Stimulated activated CD4-positive, alpha-beta T cell treated with anti-CD3 and anti-CD28 coated beads, Interleukin-2, amount 100 ng/mL, for 24 hours (primary cell): Measurements from ENCODE around the gene PIGO.

ENCODE experiments used
- DNase-seq, 2 donors: peaks; one replicate each; pipeline ENCODE4 v3.0.0-alpha.2; 2020

The PIGO gene

GRCh38 chr9:35096035-35096849, at the start of gene PIGO:
TSS of gene PIGO (minus strand) at chr9:35096591. CDS start at chr9:35095565, 1,026 bp downstream.
- peak; percentile 91 for DNase-seq

DNA sequence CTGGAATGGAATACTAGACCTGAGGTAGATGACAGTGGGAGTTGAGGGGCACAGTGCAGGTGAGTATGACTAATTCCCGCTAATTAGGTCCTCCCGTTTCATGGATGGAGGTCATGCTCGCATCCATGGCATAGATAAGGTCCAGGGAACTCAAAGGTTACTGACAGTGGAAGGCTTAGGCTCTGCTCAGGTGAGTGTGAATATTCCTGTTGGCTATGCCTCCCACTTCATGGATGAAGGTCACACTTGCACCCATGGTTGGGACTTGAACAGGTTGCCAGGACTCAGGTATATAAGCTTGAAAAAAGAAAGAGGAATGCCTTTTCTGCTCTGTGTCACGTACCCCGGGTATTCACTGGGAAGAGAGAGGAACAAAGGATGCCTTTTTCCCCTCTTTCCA, 45.6 kb upstream of the PIGO start:
- DNase-seq: no peak

DNA sequence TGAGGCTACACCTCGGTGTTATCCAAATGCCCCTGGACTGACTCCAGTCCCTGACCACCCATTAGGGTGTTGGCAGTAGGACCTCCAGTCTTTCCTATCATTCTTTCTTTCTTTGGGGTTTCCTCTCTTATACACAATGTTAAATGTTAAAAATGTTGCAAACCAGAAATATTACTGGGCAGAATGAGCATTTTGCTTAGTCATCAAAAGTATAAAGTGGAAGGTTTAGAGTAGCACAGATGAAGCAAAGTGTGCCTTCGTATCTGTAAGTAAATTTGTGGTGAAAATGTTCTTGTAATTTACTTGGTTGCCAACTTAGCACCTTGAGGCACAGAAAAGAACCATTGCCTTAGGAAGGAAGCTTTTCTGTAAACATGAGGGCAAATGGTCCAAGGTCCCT, 43.7 kb upstream of the PIGO start:
- DNase-seq: no peak

DNA sequence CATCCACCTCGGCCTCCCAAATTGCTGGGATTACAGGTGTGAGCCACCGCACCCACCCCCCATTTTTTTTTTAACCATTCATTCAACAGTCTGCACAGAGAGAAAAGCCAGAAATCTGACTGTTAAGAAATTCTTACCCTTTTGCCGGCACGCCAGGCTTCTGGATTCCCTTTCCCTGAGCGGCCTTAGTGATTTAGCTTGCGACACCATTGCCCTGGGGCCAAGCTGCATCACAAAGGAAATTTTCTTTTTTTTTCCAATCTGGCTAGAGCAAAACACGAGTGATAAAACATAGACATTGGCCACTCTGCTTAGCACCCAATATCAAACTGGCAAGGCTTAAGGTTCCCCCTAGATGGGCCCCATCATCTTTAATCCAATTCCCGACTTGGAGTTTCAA, 40.5 kb upstream of the PIGO start:
- DNase-seq: no peak

DNA sequence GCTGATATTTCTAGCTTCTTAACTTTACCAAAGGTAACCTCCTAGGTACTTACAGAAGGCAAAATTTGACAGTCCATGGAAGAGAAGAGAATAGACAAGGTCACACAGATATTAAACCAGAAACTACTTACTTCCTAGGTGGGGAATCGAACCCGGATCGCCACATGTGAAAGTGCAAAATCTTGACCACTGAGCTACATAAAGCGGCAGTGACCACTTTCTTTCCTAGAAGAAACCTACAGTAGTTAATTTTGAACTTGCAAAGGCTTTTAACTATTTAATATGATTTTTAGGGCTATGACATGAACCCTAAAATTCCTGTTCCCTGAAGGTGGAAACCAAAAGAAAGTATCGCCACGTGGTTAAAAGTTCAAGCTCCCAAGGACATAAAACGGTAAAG, 39.6 kb upstream of the PIGO start:
- DNase-seq: no peak

- no peak for DNase-seq
Measured at GRCh38 chr9:35134920-35135319, 38.5 kb upstream of the PIGO start.

DNA sequence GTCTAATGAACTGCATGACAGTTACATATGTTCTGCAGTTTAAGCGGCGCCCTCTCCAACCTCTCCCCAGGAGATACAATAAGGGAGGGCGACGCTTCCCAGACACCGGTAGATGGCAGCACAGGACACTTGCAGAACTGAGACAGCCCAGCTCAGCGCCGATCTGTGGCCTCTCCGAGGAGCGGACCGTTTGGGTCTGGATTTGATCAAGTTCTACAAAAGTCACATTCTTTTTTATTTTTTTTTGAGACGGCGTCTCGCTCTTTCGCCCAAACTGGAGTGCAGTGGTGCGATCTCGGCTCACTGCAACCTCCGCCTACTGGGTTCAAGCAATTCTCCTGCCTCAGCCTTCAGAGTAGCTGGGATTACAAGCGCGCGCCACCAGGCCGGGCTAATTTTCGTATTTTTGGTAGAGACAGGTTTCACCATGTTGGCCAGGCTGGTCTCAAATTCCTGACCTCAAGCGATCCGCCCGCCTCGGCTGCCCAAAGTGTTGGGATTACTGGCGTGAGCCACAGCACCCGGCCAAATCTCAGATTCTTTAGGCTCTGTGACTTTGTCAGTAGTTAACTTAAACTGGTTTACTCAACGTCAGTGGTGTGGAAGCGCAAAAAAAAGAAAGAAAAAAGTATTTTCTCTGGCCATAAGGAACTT, 20.6 kb upstream of the PIGO start:
- DNase-seq: peak; percentile 82 to 90

DNA sequence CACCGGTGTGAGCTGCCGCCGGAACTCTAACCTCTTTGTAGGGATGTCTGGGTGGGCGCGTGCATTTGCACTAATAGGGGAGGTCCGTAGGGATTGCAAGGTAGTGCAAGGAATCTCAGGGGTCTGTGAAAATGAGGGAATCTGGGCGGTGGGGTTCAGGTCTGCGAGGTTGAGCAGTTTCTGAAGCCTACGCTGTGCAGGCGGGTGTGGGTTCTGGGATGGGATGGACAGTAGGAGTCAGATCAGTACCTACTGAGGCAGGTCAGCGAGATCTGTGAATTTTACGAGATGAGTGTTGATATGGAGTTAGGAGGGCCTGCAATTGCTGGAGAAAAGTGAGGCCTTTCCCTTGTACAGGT, 20.1 kb upstream of the PIGO start:
- no peak for DNase-seq

DNA sequence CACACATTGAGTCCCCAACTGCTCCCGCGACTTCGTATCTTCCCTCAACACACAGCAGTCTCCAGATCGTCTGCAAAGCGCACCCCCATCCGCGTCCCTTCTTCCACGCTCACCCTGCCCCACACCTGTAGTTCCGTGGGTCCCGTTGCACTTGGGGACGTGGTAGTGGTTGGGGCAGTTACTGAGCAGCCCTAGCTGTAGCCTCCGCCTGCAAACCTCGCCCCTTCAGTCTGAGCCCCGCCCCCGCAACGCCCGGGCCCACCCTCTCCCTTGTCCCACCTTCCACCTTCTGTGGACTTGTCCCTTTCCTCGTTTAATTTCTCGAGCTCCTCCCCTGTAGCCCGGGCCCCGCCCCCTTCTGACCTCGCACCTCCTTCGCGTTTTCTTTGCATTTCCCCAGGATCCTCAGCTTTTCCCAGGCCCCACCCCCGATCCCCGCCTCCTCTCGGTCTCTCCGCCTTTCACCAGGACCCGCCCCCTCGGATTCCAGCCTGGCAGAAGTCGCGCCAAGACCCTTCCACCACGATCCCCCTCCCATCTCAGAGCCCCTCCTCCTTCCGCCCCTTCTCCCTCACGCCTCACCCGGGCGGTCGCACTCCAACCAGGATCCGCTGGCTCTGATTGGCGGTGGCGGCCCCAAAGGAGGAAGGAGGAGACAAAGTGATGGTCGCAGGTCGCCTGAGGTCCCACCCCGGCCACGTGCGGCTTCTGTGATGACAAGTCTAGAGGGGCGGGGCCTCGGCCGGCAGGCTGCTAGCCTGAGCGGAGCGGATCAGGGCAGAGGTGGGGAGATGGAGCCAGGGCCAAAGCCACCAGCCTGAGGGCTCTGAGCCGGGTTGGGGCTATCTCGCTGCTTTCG, 19.5 kb upstream of the PIGO start, which contains the start of gene ATOSB:
ATOSB (minus strand) TSS at position 183 of the 859 bp plus-strand sequence. CDS start 7,588 bp downstream, outside the sequence.
- DNase-seq: peak; percentile 93

DNA sequence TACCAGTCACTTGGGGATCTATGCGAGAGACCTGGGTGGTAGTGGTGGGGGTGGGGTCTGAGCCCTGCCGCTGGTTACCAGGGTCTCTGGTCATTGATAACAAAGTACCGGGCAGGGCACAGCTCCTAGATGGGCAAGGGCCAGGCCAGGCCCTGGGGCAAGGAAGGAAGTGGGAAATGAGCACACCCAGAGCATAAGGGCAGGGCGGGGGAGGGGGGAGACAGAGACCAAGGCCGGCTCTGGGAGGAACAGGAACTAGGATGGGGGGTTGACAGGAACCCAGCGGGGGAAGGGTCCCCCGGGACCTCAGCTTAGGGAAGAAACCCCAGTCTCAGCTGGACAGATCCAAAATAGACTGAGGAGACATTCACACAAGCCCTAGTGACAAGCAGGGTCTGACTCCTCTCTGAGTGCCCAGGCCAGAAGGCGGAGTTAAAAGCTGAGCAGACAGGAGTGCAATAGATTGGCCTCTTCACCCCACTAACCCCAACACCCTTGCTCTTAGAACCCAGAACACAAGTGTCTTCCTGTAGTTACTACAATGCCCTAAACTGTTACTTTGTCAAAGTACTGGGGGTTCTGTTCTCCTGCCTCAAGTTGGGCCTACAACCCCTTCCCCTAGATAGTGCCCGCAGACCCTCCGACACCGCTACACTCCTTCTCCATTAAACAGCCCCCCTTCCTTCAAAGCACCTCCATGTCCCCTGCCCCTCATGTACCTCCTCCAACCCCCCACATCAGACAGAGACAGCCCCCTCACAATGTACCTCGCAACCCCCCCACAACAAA, 18.6 kb upstream of the PIGO start:
- DNase-seq: peak in 1 of 2 donors; percentile 25

DNA sequence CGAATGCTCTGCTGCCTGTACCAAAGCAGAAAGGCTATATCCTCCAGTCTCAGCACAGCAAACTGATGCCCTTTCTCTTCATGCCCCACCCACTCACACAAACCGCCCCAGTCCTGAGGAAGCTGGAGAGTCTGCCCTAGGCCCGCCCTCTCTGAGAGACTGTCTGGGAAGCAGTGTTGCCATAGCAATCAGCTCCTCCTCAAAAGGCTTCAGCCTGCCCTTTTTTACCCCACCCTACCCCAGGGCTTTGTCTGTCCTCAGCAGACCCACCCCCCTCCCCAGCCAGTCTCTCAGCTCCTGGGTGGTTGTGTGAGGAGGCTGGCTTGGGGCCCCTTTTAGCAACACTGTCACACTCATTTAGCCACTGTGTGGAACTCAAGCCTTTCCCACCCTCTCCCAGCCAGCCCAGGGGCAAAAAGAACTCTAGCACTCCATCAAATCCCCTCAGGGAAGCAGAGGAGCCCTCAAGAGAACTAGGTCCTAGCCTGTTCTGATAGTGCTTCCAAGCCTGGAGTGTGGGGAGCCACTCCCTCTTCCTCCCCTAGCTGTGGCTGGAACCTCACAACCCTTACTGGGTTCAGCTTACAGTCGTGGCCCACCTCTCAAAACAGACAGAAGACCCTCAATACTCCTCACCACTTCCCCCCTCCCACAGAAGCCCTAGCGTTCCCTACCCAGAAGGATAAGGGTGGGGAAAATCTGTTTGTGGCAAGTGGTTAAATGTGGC, 17.9 kb upstream of the PIGO start:
- peak; percentile 71 to 73 for DNase-seq

GRCh38 chr9:35112257-35113020, 16.0 kb upstream of the PIGO start:
- DNase-seq: no peak

DNA sequence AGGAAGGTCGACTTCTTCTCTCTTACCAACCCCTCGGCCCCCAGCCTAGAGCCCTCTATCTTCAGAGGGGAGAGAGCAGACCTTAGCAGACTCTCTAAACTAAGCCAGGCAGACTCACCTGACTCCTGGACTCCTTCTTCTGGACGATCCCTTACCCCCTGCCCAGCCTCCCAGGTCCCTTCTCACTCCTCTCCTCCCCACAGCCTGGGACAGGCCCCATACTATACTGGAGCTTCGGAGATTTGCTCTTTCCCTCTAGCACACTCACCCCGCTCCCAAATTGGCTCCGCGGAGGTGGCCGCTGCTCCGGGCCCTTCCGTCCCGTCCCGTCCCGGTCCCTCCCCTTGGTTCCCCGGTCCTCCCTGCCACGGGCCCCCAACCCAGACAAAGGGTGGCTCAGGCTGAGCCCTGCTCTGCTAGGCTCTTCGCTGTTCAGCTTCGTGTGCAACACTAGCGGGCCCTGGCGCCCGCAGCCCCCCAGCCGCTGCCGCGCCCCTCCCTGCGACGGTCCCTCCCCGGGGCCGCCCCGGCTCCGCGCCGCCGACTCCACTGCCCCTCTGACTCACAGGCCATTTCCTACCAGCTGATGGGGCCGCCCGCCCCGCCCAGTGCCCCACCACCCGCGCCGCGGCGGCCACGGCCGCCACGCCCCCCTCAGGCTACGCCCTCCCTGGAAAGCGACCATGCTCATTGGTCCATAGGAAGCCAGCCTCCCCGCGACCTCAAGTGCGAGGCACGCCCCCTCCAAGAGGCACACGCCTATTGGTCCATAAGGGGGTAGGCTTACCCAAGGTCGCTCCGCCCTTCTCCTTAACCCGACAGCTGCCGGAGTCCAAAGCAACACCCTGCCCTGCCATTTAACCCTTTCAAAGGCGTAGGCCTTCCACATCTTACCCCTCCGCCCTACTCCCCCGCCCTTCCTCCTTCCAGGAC, 14.9 kb upstream of the PIGO start:
- peak; percentile 96 to 97 for DNase-seq

DNA sequence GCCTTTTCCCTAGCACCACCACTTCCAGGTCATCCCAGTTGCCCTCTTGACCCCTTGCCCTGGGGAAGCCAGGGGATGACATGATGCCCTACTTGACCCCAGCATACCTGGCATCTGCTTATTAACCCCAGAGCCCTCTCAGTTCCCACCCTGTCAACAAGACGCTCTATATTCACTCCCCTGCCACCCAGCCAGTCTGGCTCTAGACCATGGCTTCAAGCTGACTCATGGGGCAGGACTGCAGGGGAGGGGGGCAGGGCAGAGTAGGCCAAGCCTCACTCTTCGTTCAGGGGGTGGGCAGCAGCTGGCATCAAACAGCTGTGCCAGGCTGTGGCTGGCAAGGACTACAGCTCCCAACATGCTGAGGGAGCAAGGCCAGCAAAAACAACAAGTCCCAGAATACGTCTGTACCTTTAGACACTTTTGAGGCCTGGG, 14.0 kb upstream of the PIGO start:
- no peak for DNase-seq

DNA sequence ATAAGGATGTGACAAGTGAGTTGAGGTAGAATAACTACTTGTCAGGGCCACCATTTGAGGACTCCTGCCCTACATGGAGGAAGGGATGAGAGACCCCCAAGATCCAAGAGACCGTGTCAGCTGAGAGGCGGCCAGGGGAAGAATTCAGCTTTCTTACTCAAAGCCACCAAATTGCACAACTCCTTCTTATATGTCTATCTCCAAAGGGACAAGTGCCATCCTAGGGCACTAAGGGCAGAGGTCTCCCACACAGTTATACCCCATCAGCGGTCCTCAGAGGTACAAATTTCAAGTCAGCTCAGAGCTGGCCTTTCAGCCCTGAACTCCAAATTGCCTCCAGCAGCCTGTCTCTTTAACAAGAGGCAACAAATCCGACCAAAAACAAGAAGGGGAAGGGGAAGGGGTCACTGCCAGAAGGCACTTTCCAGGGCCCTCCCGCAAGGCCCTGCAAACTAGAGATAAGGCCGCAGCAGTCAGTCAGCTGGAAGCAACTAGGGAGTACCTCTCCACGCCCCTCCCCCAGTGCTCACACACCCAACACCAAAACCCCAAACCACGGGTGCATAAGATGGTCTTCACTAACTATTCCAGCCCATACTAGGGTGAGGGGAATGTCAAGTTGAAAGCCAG, 12.7 kb upstream of the PIGO start:
- no peak for DNase-seq

- DNase-seq: no peak
Measured at GRCh38 chr9:35108461-35108860, 12.1 kb upstream of the PIGO start.

DNA sequence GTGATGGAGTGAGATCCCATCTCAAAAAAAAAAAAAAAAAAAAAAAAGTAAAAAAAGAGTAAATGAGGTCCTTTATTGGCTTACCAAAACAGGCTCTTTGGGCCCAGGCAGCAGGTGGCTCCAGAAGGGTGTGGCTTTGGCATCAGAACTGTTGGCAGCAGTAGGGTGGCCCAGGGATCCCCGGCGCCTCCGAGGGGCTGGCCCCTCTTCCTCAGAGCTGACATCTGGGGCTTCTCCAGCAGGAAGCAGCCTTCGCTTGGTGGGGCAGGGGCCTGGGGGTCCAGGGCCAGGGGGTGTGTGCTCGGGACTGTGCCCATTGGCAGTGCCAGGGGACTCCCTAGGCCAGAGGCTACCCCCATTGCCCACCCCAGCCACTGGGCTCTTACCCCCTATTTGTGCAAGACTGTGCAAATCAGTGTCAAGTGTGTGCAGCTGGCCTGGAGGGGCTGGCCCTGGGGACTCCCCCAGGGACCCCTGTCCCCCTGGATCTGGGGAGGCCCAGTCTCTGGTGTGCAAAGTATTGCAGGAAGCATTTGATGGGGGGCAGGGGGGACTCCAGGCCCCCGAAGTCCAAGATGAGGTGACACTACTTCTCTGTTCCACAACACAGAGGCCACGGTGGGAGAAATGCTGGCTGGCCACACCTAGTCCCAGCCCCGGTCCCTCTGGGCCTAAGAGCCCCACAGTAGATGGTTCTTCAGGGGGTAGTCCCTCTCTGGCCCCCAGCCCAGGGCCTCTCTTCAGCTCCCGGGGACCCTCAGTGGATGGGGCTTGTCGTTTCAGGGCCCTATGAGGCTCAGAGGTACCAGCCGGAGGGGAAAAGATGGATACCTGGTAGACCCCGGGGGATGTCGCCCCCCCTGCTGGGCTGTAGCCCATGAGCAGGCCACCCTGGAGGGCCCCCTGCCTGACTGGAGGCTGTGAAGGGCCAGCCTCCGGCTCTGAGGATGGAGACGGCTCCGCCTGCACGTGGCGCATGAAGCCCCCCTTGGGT, 11.2 kb upstream of the PIGO start:
- no peak for DNase-seq

- DNase-seq: no peak
Measured at GRCh38 chr9:35106343-35106730, 9.9 kb upstream of the PIGO start.
